ENCODE results near the gene GLRX3. TPM values are rescaled to one million over a fixed set of nuclear protein-coding genes. Genes with fewer than 3 reads are reported as not detected.

Gene GLRX3
- total and polyA plus RNA-seq, 2 experiments from 2014 or later = 71.3 to 168 TPM

- Histone ChIP-seq H3K4me1 (ENCODE audit: low read depth) (no peaks in the 10 kb centered on the region), H3K9me3 (ENCODE audit: low read depth) (no peaks in the 10 kb centered on the region), H3K27ac (no peak overlapping the region), H3K27me3 (no peaks in the 10 kb centered on the region), H3K4me3 (no peak overlapping the region), H3K36me3 (no peaks in the 10 kb centered on the region)
- TF ChIP-seq CTCF (IDR thresholded peaks at IDR 0.05; ENCODE audit: low read depth, low read length) = no peak
- DNase-seq (ENCODE audit: low read depth in 1 of 2, low spot score in 1 of 2) = no peak
Measured at GRCh38 chr10:130208807-130209206, 72.6 kb downstream of the GLRX3 start.

GRCh38 chr10:130212746-130213145 lies 76.6 kb downstream of the GLRX3 start:
- no peaks in the 10 kb centered on the region for H3K9me3 ChIP-seq (ENCODE audit: low read depth)
- no peak for TF ChIP-seq CTCF (IDR thresholded peaks at IDR 0.05; ENCODE audit: low read depth, low read length)
- no peak overlapping the region for H3K4me3 ChIP-seq
- H3K4me1 ChIP-seq (ENCODE audit: low read depth) = no peaks in the 10 kb centered on the region
- DNase-seq (ENCODE audit: low read depth in 1 of 2, low spot score in 1 of 2) = no peak
- no peak overlapping the region for H3K27ac ChIP-seq
- no peaks in the 10 kb centered on the region for H3K27me3 ChIP-seq
- no peaks in the 10 kb centered on the region for H3K36me3 ChIP-seq

GRCh38 chr10:130213286-130214080 lies 77.3 kb downstream of the GLRX3 start:
- Histone ChIP-seq H3K36me3 (no peaks in the 10 kb centered on the region), H3K4me1 (ENCODE audit: low read depth) (no peaks in the 10 kb centered on the region), H3K4me3 (no peak overlapping the region), H3K27me3 (no peaks in the 10 kb centered on the region), H3K9me3 (ENCODE audit: low read depth) (no peaks in the 10 kb centered on the region), H3K27ac (no peak overlapping the region)
- TF ChIP-seq CTCF (IDR thresholded peaks at IDR 0.05; ENCODE audit: low read depth, low read length) = no peak
- DNase-seq (ENCODE audit: low read depth in 1 of 2, low spot score in 1 of 2) = no peak

- H3K4me1 ChIP-seq (ENCODE audit: low read depth) = no peaks in the 10 kb centered on the region
- no peak overlapping the region for H3K4me3 ChIP-seq
- H3K36me3 ChIP-seq = no peaks in the 10 kb centered on the region
- TF ChIP-seq CTCF (IDR thresholded peaks at IDR 0.05; ENCODE audit: low read depth, low read length) = no peak
- no peak overlapping the region for H3K27ac ChIP-seq
- no peaks in the 10 kb centered on the region for H3K27me3 ChIP-seq
- no peak for DNase-seq (ENCODE audit: low read depth in 1 of 2, low spot score in 1 of 2)
- no peaks in the 10 kb centered on the region for H3K9me3 ChIP-seq (ENCODE audit: low read depth)
Measured at GRCh38 chr10:130214431-130214830, 78.2 kb downstream of the GLRX3 start.

GRCh38 chr10:130215151-130215930 lies 79.2 kb downstream of the GLRX3 start:
- TF ChIP-seq CTCF (IDR thresholded peaks at IDR 0.05; ENCODE audit: low read depth, low read length) = no peak
- Histone ChIP-seq H3K36me3 (no peaks in the 10 kb centered on the region), H3K9me3 (ENCODE audit: low read depth) (no peaks in the 10 kb centered on the region), H3K27me3 (no peaks in the 10 kb centered on the region), H3K27ac (no peak overlapping the region), H3K4me3 (no peak overlapping the region), H3K4me1 (ENCODE audit: low read depth) (no peaks in the 10 kb centered on the region)
- DNase-seq (ENCODE audit: low read depth in 1 of 2, low spot score in 1 of 2) = no peak
